DND-41 (cell line): ENCODE results near the gene SLC6A18.

Source experiments
- CTCF ChIP-seq: IDR thresholded peaks from 2 replicates; pipeline ENCODE4 v1.5.1; 2012; ENCODE audit warnings: borderline replicate concordance, low read length, moderate library complexity, mild to moderate bottlenecking; ENCODE audit not compliant: poor library complexity, severe bottlenecking; ENCODE audit errors: extremely low read depth
- EZH2 ChIP-seq: IDR thresholded peaks from 3 replicates; pipeline ENCODE4 v1.6.1; 2012; ENCODE audit warnings: borderline replicate concordance, low read depth, mild to moderate bottlenecking, moderate library complexity, low read length, inconsistent platforms; ENCODE audit not compliant: severe bottlenecking

- TF ChIP-seq CTCF (no peak), EZH2 (no peak)
These were observed 43.5 kb downstream of the SLC6A18 start for GRCh38 chr5:1268666-1269065.
